ENCODE results near the gene UFD1. TPM values are rescaled to one million over a fixed set of nuclear protein-coding genes. Genes with fewer than 3 reads are reported as not detected.
A peak's percentile ranks its signal among the peaks of the same experiment; 100 is the strongest.

The UFD1 gene
- polyA plus RNA-seq, 12 donors = 19.7 to 55.0 (median 43.7) TPM; not detected in 1

DNA sequence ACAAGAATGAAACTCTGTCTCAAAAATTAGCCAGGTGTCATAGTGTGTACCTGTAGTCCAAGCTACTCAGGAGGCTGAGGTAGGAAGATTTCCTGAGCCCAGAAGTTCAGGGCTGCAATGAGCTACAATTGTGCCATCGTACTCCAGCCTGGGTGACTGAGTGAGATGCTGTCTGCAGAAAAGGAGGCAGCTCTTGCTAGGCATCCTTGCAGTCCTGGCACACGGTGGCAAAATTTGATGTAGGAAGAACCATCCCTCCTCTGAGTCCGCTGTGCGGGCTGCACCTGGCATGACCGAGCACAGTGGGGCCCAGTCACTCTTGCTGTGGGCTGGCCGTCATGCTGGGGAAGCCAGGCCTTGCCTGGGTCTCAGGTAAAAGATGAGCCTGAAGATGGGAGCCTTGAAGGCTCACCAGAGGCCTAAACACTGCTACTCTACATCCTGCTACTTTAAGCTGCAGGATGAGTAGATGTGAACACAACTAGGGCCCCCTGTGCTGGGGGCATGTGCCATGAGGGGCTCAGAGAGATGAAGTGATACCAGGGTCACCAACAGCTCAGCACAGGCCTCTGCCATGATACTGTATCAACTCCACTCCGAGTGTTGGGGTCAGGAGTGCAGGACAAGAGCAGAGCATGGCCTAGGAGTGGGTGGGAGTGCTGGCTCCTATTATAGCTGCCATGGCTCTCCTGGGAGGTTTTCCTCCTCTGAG lies 19.3 kb upstream of the UFD1 start:
- no peak for DNase-seq

DNA sequence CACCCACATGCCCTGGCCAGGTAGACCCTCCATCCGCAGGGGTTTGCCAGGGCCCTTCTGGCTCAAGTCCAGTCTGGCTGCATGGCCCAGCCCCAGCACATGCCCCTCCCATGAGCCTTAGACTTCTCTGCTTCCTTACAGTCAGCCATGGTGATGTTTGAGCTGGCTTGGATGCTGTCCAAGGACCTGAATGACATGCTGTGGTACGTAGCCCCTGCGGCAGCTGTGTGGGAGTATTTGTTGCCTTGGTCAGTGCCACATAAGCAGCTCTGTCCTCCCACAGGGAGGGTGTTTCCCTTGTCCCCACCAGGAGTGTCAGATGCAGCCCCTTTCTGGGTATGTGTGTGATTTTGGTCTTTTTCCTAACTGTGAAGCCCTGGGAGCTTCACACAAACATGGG lies 18.3 kb upstream of the UFD1 start:
- DNase-seq = no peak

DNA sequence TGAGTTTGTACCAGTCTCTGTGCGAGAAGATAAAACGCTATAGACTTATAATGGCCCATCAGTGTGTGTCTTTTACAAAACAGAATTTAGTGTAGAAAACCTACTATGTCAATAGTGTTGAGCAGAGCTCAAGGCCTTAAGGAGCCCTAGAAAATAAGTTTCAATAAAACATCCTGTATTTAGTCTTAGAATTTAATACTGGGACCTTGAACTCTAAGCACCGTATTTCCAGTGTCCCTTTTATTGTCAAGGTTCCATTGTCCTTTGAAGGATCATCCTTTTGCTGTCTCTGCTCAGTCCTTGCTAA lies 17.3 kb upstream of the UFD1 start:
- no peak for DNase-seq

DNA sequence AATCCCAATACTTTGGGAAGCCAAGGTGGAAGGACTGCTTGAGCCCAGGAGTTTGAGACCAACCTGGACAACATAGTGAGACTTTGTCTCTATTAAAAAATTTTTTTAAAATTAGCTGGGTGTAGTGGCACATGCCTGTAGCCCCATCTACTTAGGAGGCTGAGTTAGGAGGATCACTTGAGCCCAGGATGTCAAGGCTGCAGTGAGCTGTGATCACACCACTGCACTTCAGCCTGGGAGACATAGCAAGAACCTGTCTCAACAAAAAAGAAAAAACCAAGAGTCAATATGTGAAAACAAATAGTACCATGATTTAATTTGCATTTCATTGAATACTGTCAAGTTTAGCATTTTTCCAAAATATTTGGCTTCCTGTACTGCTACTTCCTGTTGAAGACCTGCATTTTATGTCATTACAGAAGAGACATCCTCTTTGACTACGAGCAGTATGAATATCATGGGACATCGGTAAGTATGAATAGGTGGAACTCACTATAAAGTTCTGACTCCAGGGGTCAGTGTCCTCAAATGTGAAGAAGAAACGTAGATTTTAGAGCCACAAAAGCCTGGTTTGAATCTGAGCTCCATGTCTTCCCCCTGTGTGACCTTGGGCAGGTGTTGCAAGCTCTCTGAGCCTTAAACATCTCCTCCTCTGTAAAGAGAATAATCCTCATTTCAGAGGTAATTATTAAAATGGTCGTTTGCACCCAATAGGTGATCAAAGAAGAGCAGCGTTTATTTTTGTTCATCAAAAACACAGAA lies 16.8 kb upstream of the UFD1 start:
- no peak for DNase-seq

DNA sequence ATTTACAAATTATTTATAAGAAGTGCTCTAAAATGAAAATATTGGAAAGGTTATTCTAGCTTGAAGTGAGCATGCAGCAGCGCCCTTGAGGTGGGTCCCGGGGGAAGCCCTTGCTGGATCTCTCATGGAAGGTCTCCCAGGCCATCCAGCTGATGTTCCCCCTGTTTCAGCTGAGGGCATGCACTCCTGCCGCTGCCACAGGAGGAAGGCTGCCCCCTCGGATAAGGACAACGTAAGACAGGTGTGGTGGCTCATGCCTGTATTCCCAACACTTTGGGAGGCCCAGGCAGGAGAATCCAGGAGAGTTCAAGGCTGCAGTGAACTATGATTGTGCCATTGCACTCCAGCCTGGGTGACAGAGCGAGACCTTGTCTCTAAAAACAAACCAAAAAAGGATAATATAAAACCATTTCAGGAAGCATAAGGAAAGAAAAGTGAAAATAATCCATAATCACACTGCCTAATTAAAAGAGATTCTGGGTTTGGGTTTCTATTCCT lies 15.7 kb upstream of the UFD1 start:
- no peak for DNase-seq

DNA sequence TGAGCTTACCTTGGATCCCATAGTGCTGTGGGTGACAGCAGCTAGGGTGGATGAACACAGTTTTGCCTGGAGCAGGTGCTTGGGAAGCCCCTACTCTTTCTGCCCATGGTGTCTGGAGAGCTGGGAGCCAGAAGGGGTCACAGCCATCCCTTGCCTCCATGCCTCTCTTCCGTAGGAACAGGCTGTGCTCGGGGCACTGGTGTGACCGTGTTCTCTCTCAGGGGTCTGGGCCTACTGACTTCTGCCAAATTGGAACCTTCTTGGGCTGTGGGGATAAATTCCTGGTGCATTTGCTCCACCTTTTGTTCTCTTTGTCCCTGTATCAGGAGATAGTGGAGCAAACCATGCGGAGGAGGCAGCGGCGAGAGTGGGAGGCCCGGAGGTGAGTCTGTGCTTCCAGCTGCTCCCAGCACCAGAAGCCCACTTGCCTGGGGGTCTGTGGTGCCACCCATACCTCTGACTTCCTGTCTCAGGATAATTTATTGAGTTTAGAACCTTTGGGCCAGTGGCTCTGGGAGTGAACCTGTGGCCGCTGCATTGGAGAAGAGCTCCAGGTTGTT lies 15.1 kb upstream of the UFD1 start:
- no peak for DNase-seq

DNA sequence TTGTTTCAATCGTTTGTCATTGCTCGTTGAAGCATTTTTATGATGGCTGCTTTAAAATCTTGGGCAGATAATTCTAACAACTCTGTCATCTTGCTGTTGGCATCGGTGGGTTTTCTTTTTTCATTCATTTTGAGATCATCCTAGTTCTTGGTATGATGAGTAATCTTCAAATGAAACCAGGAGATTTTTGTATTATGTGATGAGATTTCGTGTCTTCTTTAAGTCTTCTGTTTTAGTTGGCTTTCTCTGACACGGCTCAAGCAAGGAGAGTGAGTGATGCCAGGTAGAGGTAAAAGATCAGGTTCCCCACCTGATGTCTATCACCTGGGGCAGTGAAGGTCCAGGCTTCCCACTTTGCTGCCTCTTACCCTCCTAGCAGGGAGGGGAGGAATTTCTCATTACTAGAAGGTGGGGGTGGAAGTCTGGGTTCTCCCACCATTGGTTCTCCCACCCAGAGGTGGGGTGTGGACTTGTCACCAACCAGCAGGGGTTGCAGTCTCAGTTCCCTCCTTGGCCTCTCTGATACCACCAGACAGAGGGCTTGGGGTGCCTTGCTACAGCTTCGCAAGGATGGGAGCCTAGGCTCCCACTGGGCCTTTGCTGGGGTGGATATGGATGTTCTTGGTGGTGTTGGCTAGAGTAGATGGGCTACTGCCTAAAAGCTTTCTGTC lies 13.6 kb upstream of the UFD1 start:
- DNase-seq = no peak

DNA sequence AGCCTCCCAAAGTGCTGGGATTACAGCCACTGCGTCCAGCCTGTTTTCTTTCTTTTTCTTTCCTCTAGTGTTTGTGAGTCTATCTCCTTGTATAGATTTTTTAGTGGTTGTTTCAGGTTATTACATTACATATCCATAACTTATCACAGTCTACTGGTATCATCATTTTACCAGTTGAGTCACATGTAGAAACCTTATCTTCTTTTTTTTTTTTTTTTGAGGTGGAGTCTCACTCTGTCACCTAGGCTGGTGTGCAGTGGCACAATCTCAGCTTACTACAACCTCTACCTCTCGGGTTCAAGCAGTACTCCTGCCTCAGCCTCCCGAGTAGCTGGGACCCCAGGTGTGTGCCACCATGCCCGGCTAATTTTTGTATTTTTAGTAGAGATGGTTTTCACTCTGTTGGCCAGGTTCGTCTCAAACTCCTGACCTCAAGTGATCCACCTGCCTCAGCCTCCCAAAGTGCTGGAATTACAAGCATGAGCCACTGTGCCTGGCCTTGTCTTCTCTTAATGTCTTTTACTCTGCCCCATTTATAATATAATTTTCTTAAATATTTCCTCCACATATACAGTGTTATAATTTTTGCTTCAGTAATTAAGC lies 11.7 kb upstream of the UFD1 start:
- no peak for DNase-seq

DNA sequence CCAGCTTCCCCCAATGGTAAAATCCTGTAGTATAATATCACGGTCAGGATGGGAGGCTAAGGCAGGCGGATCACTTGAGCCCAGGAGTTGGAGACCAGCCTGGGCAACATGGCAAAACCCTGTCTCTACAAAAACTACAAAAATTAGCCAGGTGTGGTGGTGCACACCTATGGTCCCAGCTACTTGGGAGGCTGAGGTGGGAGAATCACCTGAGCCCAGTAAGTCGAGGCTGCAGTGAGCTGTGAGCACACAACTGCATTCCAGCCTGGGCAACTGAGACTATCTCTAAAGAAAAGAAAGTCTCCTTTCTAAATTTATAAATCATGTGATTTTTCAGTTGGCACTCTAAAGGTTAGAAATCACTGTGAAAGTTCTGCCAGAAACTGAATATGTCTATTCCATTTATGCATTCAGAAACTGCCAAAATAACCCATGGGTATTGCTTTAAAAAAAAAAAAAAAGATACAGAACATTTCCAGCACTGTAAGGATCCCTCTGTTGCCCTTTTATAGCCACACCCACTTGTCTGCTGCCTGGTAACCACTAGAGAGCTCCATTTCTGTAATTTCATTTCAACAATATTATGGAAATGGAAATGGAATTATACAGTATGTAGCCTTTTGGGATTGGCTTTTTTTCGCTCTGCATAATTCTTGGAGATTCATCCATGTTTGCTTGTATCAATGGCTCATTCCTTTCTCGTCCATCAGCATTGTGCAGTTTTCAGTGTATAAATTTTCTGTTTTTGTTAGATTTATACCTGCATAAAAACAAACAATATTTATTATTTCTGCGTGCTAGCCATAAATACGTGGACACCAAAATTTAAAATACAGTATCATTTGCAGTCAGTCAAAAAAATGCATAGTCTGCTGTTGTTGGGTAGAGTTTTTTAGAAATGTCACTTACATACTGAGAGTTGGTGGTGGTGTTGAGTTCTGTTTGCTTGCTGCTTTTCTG lies 10.2 kb upstream of the UFD1 start:
- no peak for DNase-seq

DNA sequence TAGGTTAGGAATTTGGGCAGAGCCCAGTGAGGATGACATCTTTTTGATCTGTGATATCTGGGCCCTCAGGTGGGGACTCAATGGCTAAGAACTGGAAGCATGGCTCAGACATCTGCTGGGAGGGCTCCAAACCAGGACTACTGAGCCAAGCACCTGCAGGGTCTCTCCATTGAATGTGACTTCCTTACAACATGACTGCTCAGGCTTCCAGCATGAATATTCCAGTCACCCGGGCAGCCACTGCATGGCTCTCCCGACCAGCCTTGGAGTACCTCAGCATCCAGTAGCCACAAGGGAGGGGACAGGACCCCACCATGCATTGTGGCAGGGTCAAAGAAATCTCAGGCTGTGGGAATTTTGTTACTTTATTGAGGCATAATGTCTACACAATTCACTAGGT lies 9.3 kb upstream of the UFD1 start:
- no peak for DNase-seq

DNA sequence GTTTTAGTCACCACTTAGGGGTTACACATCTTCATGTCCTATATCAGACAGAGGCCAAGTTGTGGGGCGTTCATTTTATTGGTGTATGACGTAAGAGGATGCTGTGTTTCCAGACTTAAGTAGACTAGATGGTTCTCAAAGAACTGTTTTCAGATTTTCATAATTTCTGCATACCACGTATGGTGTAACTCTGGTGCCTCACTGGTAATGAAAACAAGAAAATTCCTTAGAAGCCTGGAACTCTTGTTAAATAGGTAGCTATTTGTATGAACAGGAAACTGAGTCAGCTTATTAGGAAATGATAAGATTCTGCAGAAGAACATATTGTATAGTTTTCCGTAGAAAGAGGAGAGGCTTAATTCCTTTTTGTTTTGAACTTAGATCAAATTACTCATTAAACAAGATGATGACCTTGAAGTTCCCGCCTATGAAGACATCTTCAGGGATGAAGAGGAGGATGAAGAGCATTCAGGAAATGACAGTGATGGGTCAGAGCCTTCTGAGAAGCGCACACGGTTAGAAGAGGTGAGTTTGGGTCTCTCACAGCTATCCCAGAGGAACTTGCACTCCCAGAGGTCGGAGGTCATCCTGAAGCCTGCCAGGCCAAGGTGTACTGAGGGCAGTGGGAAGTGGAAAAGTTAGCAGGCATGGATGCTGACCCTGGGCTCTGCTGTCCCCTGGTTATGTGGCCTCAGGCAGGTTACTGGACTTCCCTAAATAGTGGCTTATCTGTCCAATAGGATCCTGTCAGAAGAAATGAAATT lies 4.7 kb upstream of the UFD1 start:
- no peak for DNase-seq

DNA sequence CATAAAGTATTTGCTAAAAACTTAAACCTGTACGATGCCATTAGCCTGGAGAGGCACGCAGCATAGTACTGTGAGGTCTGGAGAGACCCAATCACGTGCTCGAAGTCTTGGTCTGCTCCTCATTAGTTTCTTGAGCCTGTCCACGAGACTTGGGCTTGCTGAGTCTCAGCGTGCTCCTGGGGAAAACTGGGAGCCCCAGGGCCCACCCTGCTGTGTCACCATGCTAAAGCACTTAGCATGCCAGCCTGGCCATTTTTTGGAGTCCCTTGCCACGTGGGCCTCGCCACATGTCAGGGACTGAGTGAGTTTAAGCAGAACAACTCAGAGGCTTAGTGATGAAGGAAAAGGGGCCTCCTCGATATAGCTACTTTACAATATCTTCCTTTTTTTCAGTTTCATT lies 3.3 kb upstream of the UFD1 start:
- DNase-seq = no peak

DNA sequence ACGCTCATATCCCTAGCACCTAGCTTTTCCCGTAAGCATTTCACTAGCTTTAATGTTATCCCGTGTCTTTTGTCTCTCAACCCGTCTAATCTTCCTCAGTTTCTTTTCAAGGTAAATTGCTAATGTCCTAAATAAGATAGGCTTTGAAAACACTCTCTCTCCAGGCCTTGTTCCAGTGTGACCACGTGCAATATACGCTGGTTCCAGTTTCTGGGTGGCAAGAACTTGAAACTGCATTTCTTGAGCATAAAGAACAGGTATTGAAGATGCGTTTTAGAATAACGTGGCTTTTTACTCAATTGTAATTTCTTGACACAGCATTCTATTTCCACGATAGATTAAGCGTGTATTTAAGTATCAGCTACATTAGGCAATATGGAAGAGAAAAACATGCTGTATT lies 1.8 kb upstream of the UFD1 start:
- DNase-seq = no peak

DNA sequence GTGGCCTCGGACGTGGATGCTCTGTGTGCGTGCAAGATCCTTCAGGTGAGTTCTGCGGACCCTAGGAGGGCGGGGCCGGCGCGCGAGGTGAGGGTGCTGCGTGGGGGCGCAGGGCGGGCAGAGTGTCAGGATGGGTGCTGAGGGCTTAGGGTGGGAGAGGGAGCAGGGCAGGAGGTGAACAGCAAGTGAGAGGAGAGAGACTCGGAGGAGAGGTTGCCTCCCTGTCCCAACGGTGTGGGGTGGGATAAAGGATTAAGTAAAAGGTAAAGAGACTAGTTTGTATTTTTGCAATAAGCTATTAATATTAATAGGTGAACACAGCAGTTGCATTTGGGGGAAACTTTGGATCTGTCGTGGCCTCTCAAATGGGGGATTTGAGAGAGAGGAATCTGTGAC lies 1.2 kb upstream of the UFD1 start:
- no peak for DNase-seq

DNA sequence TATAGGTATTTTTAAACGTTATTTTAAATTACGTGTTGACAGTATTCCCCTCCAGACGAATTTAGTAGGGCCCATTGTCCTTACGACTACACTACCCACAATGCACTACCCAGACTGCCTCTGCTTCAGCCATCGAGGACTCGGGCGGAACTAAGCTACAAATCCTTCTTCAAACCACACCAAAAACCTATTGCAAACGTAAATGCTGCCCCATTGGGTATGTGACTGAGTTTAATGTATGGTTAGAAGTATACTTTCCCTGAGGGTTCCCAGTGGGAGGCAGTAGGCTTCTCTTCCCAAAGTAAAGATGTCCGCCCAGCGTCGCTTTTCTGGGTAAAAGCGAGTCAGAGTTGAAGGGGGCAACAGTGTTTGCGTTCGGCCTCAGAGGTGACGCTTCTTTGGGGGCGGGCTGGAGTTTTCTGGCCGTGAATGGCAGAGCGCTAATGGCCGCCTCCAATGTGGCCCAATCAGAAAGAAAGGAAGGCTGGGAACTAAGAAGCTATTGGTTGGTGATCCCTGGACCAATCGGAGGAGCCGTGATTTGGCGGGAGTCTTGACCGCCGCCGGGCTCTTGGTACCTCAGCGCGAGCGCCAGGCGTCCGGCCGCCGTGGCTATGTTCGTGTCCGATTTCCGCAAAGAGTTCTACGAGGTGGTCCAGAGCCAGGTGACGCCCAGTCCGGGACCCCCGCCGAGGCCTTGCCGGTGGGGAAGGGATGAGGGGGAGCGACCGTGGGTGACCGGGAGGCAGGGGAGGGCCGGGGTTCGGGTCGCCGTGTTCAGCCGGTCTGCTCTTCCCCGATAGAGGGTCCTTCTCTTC lies 571 bp upstream of the UFD1 start, which contains the start of gene CDC45:
Gene CDC45 (plus strand): TSS at position 566 of the 818 bp plus-strand sequence. CDS start 49 bp downstream, at position 615.
- DNase-seq = peak; percentile 98

DNA sequence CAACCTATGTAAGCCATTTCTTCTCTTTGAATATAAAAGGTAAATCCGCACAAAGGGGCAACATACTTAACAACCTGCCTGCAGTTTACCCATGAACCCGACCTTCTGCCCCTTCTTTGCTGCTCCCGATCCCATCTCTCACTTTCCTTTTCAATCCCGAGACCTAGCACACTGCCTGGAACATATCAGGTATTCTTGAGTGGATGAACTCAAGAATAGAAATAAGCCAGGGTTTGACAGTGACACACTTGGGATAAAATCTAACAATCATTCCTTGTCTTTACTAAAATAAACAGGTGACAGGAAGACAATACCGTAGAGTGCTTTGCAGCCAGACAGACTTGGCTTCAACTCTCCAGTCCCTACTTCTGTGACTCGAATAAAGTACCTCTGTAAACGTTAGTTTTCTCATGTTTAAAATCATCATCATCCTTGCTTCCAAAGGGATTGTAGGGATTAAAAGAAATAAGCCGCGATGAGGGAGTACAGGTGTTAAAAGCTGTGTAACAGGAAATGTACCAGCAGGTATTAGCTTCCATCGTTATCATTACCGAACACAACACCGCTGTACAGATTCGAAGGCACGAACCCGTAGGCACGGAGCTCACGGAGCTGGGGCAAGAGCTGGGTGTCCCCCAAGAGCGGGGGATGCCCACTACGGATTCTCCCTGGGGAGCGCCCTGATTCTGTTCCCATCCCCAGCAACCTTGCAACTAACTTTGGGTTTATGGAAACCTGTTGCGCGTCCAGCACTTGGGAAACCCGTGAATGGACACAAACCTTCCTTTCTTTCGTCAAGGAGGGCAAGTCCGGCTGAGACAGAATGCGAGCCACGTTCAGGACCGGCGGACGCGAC lies 720 bp downstream of the UFD1 start:
- no peak for DNase-seq

DNA sequence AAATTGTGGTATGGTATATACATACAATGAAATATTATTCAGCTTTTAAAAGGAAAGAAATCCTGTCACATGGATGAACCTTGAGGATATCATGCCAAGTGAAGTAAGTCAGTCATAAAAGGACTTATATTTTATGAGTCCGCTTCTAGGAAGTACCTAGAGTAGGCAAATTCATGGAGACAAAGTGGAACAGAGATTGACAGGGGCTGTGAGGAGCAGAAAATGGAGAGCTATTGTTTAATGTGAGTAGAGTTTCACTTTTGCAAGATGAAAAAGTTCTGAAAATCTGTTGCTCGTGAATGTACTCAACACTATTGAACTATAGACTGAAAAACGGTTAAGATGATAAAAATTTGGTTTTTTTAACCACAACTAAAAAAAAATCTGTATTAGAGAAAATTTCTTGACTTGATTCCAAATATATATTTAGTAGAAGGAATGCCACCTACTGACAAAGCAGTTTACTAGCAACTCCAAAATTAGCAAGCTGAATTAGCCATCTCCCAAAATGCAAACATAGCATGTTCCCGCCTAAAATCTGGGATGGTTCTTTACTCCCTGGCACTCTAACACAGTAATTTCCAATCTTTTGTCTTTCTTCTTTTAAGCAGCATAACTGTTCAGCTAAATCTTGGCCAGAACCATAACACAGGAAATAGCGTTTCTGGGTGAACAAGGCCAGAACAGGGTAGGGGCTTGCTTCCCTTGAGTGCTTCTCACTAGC lies 1.5 kb downstream of the UFD1 start:
- no peak for DNase-seq

DNA sequence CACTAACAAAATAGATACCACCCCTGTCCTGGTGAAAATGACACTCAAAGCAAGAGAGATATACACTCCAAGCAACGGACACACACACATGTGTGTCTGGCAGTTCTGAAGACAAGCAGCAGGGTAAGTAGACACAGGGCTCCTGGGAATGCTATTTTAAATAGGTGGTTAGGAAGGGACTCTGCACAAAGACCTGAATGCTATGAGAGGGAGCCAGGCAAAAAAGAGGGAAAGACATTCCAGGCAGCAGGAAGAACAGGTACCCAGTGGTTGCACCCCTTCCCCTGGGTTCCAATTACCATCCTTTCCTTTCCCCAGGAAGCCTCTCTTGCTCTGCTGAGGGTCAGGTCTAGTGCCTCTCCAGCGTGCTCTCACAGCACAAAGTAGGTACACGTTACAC lies 3.0 kb downstream of the UFD1 start:
- DNase-seq = no peak

All from muscle of arm (tissue), 12 donors.